Pancreas (tissue), 10 donors: ENCODE data around the gene MOSPD3. TPM values are rescaled to one million over a fixed set of nuclear protein-coding genes. Genes with fewer than 3 reads are reported as not detected.

Source experiments
- ATAC-seq, 4 donors: fragments of 200-7000 bp; cut with Tn5 transposase; one replicate each; pipeline versions ENCODE4 v1.8.0 to v1.9.1; 2020; ENCODE audit warnings: mild to moderate bottlenecking in 4 of 4, moderate library complexity in 4 of 4
- DNase-seq, 6 donors: peaks; one replicate each; pipeline ENCODE4 v3.0.0-alpha.2; 2020
- FAIRE-seq: peaks from 2 replicates; lab custom pipeline; 2012; peaks lifted over from hg19 to GRCh38; lab: Jason Lieb, UNC
- H3K27ac ChIP-seq, 4 donors: fragments of 200-600 bp; sonication (generic); 1 replicate in 3 of 4; 2 replicates in 1 of 4; pipeline versions ENCODE4 v1.5.0 to v1.8.0; 2020
- H3K27me3 ChIP-seq, 4 donors: fragments of 200-600 bp; one replicate each; pipeline ENCODE4 v1.8.0; 2021
- H3K36me3 ChIP-seq, 3 donors: fragments of 200-600 bp; sonication (generic) in 1 of 3; one replicate each; pipeline versions ENCODE4 v1.5.0 to v1.8.0; 2020 to 2021
- H3K4me1 ChIP-seq, 3 donors: fragments of 200-600 bp; one replicate each; pipeline ENCODE4 v1.8.0; 2021
- H3K4me3 ChIP-seq, 4 donors: fragments of 200-600 bp; sonication (generic) in 2 of 4; one replicate each; pipeline versions ENCODE4 v1.5.0 to v1.8.0; 2020 to 2021
- H3K9me3 ChIP-seq, 4 donors: fragments of 200-600 bp; one replicate each; pipeline ENCODE4 v1.8.0; 2021
- WGBS, 2 donors: extraction: QIAGEN DNeasy Blood & Tissue Kit; methylation state at CpG; one replicate each; pipeline ENCODE4 v1.1.7; 2013; 5-methylcytosine and 5-hydroxymethylcytosine counted together
- intact Hi-C, 3 donors: fragments of 100-400 bp; cut with DNase I; formaldehyde crosslinking; loops; one replicate each; pipeline versions ENCODE4 v1.11.1 to v1.14.2; 2022
- polyA plus RNA-seq, 2 donors: library from polyadenylated mRNA; stranded (reverse); fragments of 200-250 nt; gene quantifications; one replicate each; pipeline ENCODE4 v1.2.3, GENCODE V29; 2013
- total RNA-seq, 6 donors: library from RNA; stranded (reverse); fragmentation: NEBNext Ultra II Directional in 4 of 6; extraction: Animal tissue kit (Norgen Biotek cat#: 25700) in 4 of 6; gene quantifications; one replicate each; pipeline versions ENCODE4 v1.2.1 to v1.2.4, GENCODE V29; 2021 to 2023
- TF ChIP-seq, protein P1 (sequence below), 4 donors: fragments of 200-600 bp; sonication (generic) in 3 of 4; IDR thresholded peaks; one replicate each; pipeline versions ENCODE4 v1.5.0 to v1.8.0; 2021; ENCODE audit warnings: antibody characterized with exemption in 4 of 4
- donor health status: healthy with polysubstance abuse.
- donor health status: DM: no; HTN: no; CAD: no; lungs with moderate emphysema.
- donor health status: DM: no; HTN: no; CAD: no.
- donor health status: control.
- donor health status: control.
- donor health status: Bipolar disorder and iron deficiency.
- donor health status: DM: yes; HTN: yes; CAD: no.
- donor health status: DM: no; HTN: no; CAD: no.
- donor health status: DM: no; HTN: no; CAD: no.
- donor health status: DM: yes; HTN: yes; CAD: no.

Gene MOSPD3
- total and polyA plus RNA-seq, 8 donors: 6.8 to 19.7 (median 10.3) TPM

DNA sequence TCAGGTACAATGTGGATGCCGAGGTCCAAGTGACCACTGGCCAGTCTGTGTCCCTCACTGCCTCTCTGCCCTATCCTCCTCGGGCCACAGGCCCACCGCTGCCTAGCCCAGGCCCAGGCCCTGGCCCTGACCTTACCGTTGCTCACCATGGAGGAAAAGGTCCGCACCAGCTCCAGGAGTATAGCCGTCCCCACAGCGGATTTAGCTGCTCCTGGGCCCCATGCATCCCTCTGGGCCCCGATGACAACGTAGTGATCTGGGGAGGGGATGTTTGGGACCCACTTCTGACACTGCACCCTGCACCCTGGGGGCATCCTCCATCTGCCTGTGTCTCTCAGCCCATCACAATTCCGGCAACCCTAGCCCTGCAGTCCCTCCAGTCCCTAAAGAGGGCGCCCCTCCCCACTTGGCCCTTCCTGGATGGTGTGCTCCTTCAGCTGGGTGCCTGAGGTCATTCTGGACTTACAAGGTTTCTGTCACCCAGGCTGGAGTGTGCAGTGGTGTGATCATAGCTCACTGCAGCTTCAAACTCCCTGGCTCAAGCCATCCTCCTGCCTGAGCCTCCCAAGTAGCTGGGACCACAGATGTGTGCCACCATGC lies 16.9 kb downstream of the MOSPD3 start:
- DNase-seq: no peak
- Histone ChIP-seq H3K27me3 (no peaks in the 10 kb centered on the region), H3K9me3 (no peaks in the 10 kb centered on the region), H3K36me3 (no peaks in the 10 kb centered on the region), H3K27ac (no peak overlapping the region), H3K4me3 (no peak overlapping the region), H3K4me1 (no peaks in the 10 kb centered on the region)
- intact Hi-C loops: no loop called here
- TF ChIP-seq, protein P1, sequence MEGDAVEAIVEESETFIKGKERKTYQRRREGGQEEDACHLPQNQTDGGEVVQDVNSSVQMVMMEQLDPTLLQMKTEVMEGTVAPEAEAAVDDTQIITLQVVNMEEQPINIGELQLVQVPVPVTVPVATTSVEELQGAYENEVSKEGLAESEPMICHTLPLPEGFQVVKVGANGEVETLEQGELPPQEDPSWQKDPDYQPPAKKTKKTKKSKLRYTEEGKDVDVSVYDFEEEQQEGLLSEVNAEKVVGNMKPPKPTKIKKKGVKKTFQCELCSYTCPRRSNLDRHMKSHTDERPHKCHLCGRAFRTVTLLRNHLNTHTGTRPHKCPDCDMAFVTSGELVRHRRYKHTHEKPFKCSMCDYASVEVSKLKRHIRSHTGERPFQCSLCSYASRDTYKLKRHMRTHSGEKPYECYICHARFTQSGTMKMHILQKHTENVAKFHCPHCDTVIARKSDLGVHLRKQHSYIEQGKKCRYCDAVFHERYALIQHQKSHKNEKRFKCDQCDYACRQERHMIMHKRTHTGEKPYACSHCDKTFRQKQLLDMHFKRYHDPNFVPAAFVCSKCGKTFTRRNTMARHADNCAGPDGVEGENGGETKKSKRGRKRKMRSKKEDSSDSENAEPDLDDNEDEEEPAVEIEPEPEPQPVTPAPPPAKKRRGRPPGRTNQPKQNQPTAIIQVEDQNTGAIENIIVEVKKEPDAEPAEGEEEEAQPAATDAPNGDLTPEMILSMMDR (IDR thresholded peaks at IDR 0.05): no peak
- no peak for FAIRE-seq
- peak in 2 of 4 donors; percentile 24 to 27 for ATAC-seq
- 73 to 82% methylated on average over 11 of the region's 11 CpGs for whole genome bisulfite sequencing, 2 donors

DNA sequence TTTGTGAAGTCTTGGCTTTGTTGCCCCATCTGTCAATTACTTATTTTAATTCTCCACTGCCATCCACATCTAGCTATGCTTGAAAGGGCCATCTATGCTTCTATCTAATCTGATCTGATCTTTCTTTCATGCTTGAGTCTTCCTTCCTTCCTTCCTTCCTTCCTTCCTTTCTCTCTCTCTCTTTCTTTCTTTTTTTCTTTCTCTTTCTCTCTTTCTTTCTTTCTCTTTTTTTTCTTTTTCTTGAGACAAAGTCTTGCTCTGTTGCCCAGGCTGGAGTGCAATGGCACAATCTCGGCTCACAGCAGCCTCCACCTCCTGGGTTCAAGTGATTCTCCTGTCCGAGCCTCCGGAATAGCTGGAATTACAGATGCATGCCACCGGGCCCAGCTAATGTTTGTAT lies 17.7 kb downstream of the MOSPD3 start:
- TF ChIP-seq, protein P1 (IDR thresholded peaks at IDR 0.05): no peak
- H3K27me3 ChIP-seq: no peaks in the 10 kb centered on the region
- no peak overlapping the region for H3K4me3 ChIP-seq
- 86 to 92% methylated on average over 4 of the region's 4 CpGs for WGBS, 2 donors
- DNase-seq: no peak
- no peak for FAIRE-seq
- no peaks in the 10 kb centered on the region for H3K36me3 ChIP-seq
- H3K27ac ChIP-seq: no peak overlapping the region
- no peak for ATAC-seq
- H3K4me1 ChIP-seq: no peaks in the 10 kb centered on the region
- intact Hi-C loops: no loop called here
- H3K9me3 ChIP-seq: no peaks in the 10 kb centered on the region

DNA sequence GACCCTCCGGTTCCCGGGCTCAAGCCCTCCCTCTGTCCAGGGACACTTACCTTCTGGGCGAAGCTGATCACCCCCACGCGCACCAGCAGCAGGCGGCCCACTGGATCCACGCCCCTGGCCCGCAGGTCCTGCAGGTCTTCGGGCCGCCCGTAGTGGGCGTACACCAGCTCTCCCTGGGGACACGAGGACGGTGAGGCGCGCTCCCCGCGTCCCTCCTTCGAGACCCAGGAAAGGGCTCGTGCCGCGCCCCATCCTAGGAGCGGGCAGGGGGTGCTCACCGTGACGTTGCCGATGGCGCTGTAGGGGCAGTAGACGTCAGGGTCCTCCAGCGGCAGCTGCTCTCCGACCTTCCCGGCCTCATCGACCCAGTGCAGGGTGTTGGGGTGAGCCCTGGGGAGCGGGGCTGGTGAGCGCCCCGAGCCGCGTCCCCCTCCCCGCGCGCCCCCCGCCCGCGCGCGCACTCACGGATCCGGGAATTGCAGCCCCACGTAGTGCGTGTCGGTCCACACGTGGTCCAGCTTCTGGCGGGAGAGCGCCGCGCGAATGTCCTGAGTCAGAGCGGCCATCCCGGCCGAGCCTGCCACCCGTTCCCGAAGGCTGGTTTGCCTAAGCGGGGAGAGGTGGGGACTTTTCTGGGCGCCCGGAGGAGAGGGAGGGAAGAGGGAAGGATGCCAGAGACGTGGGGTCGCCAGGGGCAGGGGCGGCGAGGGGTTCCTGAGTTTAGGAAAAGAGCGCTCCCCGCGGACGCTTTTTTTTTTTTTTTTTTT lies 20.8 kb downstream of the MOSPD3 start:
- ATAC-seq: peak; percentile 80 to 85 (median 82)
- FAIRE-seq: no peak
- H3K27ac ChIP-seq: no peak overlapping the region

DNA sequence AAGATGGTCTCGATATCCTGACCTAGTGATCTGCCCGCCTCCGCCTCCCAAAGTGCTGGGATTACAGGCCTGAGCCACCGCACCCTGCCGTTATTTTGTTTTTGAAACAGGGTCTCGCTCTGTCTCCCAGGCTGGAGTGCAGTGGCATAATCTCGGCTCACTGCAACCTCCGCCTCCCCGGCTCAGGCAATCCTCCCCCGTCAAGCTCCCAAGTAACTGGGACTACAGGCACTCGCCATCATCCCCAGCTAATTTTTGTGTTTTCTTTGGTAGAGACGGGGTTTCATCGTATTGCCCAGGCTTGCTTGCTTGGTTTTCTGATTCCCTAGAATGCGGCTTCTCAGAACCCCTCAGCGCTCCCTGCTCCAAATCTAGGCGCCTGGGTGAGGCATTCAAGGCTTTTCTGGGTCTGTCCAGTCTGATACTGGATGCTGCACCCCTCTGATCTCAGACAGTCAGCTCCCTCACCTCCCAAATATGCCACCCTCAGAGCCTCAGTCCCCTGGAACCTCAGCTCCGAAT lies 27.7 kb downstream of the MOSPD3 start:
- no peak overlapping the region for H3K4me3 ChIP-seq
- no peak overlapping the region for H3K27ac ChIP-seq
- intact Hi-C loops: no loop called here
- 87 to 90% methylated on average over 17 of the region's 17 CpGs for WGBS, 2 donors
- FAIRE-seq (no peak), DNase-seq (no peak), ATAC-seq (no peak)
- no peaks in the 10 kb centered on the region for H3K27me3 ChIP-seq
- no peaks in the 10 kb centered on the region for H3K9me3 ChIP-seq
- TF ChIP-seq, protein P1 (IDR thresholded peaks at IDR 0.05): no peak
- H3K36me3 ChIP-seq: no peaks in the 10 kb centered on the region
- peaks cover 0 to 3% (median 0%) of the 10 kb centered on the region in 3 donors for H3K4me1 ChIP-seq

More for the DNA sequence above, 20.8 kb downstream of the MOSPD3 start:
- intact Hi-C loops: no loop called here
- Histone ChIP-seq H3K36me3 (no peaks in the 10 kb centered on the region), H3K9me3 (no peaks in the 10 kb centered on the region), H3K4me1 (no peaks in the 10 kb centered on the region), H3K4me3 (peak overlapping the region; percentile 2 to 63 (median 26)), H3K27me3 (no peaks in the 10 kb centered on the region)
- TF ChIP-seq, protein P1 (IDR thresholded peaks at IDR 0.05): peak in 1 of 4 donors; percentile 13
- WGBS, 2 donors: 29 to 30% methylated on average over 56 to 72 of the region's 72 CpGs
- DNase-seq: peak in 4 of 6 donors; percentile 26 to 82 (median 70)
